IMR-90 (cell line): ENCODE results near the gene SLC12A6. TPM values are rescaled to one million over a fixed set of nuclear protein-coding genes. Genes with fewer than 3 reads are reported as not detected.

ENCODE experiments used
- ATAC-seq: fragments of 200-7000 bp; cut with Tn5 transposase; 2 replicates; pipeline ENCODE4 v1.9.1; 2020; ENCODE audit warnings: low read depth, mild to moderate bottlenecking, moderate library complexity
- BruUV-seq: library from RNA; stranded (reverse); fragments of 400-500 nt; replicated peaks from 2 replicates; lab custom pipeline; 2021; lab: Mats Ljungman, UMichigan
- CTCF ChIA-PET: fragments of 300-600 bp; formaldehyde crosslinking; extraction: SDS; loops from one replicate; lab custom pipeline; 2021; ENCODE audit warnings: antibody characterized with exemption; lab: Yijun Ruan, JAX
- POLR2A ChIA-PET: fragments of 300-600 bp; sonication (Branson Sonifier 250); formaldehyde crosslinking; loops from one replicate; lab custom pipeline; 2022; ENCODE audit warnings: antibody characterized with exemption; ENCODE audit not compliant: unreplicated experiment; lab: Charles Lee
- DNase-seq: peaks from one replicate; pipeline ENCODE4 v3.0.0; 2013
- H2AFZ ChIP-seq: replicated peaks from 2 replicates; pipeline ENCODE3; 2013; ENCODE audit warnings: low read length, mild to moderate bottlenecking; ENCODE audit not compliant: poor library complexity
- H2AK5ac ChIP-seq: 2 replicates; pipeline ENCODE4 v1.6.1; 2013; ENCODE audit warnings: low read depth, low read length, inconsistent platforms
- H2AK9ac ChIP-seq: replicated peaks from 2 replicates; pipeline ENCODE3; 2013; ENCODE audit warnings: mild to moderate bottlenecking, low read depth, low read length, moderate library complexity; ENCODE audit not compliant: poor library complexity
- H2BK120ac ChIP-seq: 2 replicates; pipeline ENCODE4 v1.6.1; 2013; ENCODE audit warnings: low read depth, low read length, inconsistent platforms
- H2BK15ac ChIP-seq: 3 replicates; pipeline ENCODE4 v1.6.1; 2013; ENCODE audit warnings: low read depth, low read length, inconsistent platforms
- H2BK20ac ChIP-seq: 2 replicates; pipeline ENCODE4 v1.6.1; 2013; ENCODE audit warnings: low read depth, mild to moderate bottlenecking, inconsistent platforms, low read length, moderate library complexity
- H2BK5ac ChIP-seq: 2 replicates; pipeline ENCODE4 v1.6.1; 2013; ENCODE audit warnings: mild to moderate bottlenecking, low read depth, low read length, inconsistent platforms; ENCODE audit not compliant: poor library complexity, severe bottlenecking
- H3K14ac ChIP-seq: replicated peaks from 2 replicates; pipeline ENCODE4 v1.6.1; 2013; ENCODE audit warnings: low read depth, low read length, inconsistent platforms
- H3K18ac ChIP-seq: 2 replicates; pipeline ENCODE4 v1.6.1; 2013; ENCODE audit warnings: low read depth, low read length, control low read depth
- H3K23ac ChIP-seq: 2 replicates; pipeline ENCODE4 v1.6.1; 2013; ENCODE audit warnings: low read depth, low read length, inconsistent platforms
- H3K27ac ChIP-seq: 2 replicates; pipeline ENCODE4 v1.5.1; 2013; ENCODE audit warnings: mild to moderate bottlenecking, control low read depth, low read length; ENCODE audit not compliant: insufficient read depth
- H3K27me3 ChIP-seq: 2 replicates; pipeline ENCODE4 v1.6.1; 2013; ENCODE audit warnings: low read length; ENCODE audit not compliant: control insufficient read depth, insufficient read depth
- H3K36me3 ChIP-seq: 2 replicates; pipeline ENCODE4 v1.6.1; 2013; ENCODE audit warnings: low read length, mixed read lengths; ENCODE audit not compliant: control insufficient read depth, insufficient read depth
- H3K4ac ChIP-seq: 2 replicates; pipeline ENCODE4 v1.6.1; 2013; ENCODE audit warnings: low read depth, low read length, inconsistent platforms
- H3K4me1 ChIP-seq: 2 replicates; pipeline ENCODE4 v1.6.1; 2013; ENCODE audit warnings: low read length, mixed read lengths; ENCODE audit not compliant: control insufficient read depth, insufficient read depth
- H3K4me2 ChIP-seq: 2 replicates; pipeline ENCODE4 v1.6.1; 2013; ENCODE audit warnings: low read depth, mild to moderate bottlenecking, control low read depth, low read length, moderate library complexity
- H3K4me3 ChIP-seq: 2 replicates; pipeline ENCODE4 v1.5.1; 2013; ENCODE audit warnings: low read depth, mild to moderate bottlenecking, control low read depth, low read length, moderate library complexity; ENCODE audit not compliant: insufficient read depth
- H3K56ac ChIP-seq: 2 replicates; pipeline ENCODE4 v1.6.1; 2013; ENCODE audit warnings: low read length, inconsistent platforms; ENCODE audit not compliant: insufficient read depth; ENCODE audit errors: extremely low read depth
- H3K79me1 ChIP-seq, 2 experiments: 2 replicates each; pipeline ENCODE4 v1.6.1; 2013; ENCODE audit warnings: low read length in 2 of 2, inconsistent platforms in 1 of 2, low read depth in 1 of 2
- H3K9ac ChIP-seq: 2 replicates; pipeline ENCODE4 v1.6.1; 2013; ENCODE audit warnings: low read depth, low read length, control low read depth
- H3K9me1 ChIP-seq: 2 replicates; pipeline ENCODE4 v1.6.1; 2013; ENCODE audit warnings: low read length, inconsistent platforms; ENCODE audit not compliant: insufficient read depth
- H3K9me3 ChIP-seq: 2 replicates; pipeline ENCODE4 v1.6.1; 2013; ENCODE audit warnings: low read length; ENCODE audit not compliant: control insufficient read depth, insufficient read depth
- H4K20me1 ChIP-seq: 2 replicates; pipeline ENCODE4 v1.6.1; 2013; ENCODE audit warnings: low read length, inconsistent platforms; ENCODE audit not compliant: insufficient read depth
- H4K5ac ChIP-seq: 2 replicates; pipeline ENCODE4 v1.6.1; 2013; ENCODE audit warnings: mild to moderate bottlenecking, low read depth, low read length, control low read depth
- H4K8ac ChIP-seq, 2 experiments: 2 replicates each; pipeline ENCODE4 v1.6.1; 2013; ENCODE audit warnings: low read depth in 2 of 2, low read length in 2 of 2, control low read depth in 1 of 2, inconsistent platforms in 1 of 2
- H4K91ac ChIP-seq: 2 replicates; pipeline ENCODE4 v1.6.1; 2013; ENCODE audit warnings: low read depth, low read length, inconsistent platforms; ENCODE audit not compliant: insufficient read depth
- BHLHE40 ChIP-seq: fragments of 150-350 bp; IDR thresholded peaks from 2 replicates; pipeline ENCODE4 v1.6.1; 2016; ENCODE audit warnings: mild to moderate bottlenecking, low read depth, low read length
- CEBPB ChIP-seq: IDR thresholded peaks from 2 replicates; pipeline ENCODE4 v1.6.1; 2012; ENCODE audit warnings: low read depth, low read length, improper control_type of control experiment
- CHD1 ChIP-seq: IDR thresholded peaks from 2 replicates; pipeline ENCODE4 v1.6.1; 2012; ENCODE audit warnings: low read depth, low read length, improper control_type of control experiment
- ELK1 ChIP-seq: fragments of 150-350 bp; IDR thresholded peaks from 2 replicates; pipeline ENCODE4 v1.6.1; 2016; ENCODE audit warnings: low read depth, mild to moderate bottlenecking, low read length, moderate library complexity, borderline replicate concordance
- FOS ChIP-seq: fragments of 150-350 bp; IDR thresholded peaks from 2 replicates; pipeline ENCODE4 v1.6.1; 2016; ENCODE audit warnings: low read depth, low read length
- MAFK ChIP-seq: IDR thresholded peaks from 2 replicates; pipeline ENCODE4 v1.6.1; 2012; ENCODE audit warnings: low read depth, low read length, improper control_type of control experiment
- MAZ ChIP-seq: IDR thresholded peaks from 2 replicates; pipeline ENCODE4 v1.6.1; 2012; ENCODE audit warnings: low read depth, mild to moderate bottlenecking, low read length, improper control_type of control experiment, moderate library complexity, borderline replicate concordance
- MXI1 ChIP-seq: IDR thresholded peaks from 2 replicates; pipeline ENCODE4 v1.6.1; 2012; ENCODE audit warnings: low read depth, mild to moderate bottlenecking, low read length, moderate library complexity, borderline replicate concordance
- NFE2L2 ChIP-seq: fragments of 150-350 bp; IDR thresholded peaks from 2 replicates; pipeline ENCODE4 v1.6.1; 2016; ENCODE audit warnings: low read depth, mild to moderate bottlenecking, low read length
- POLR2A ChIP-seq: IDR thresholded peaks from 2 replicates; pipeline ENCODE4 v1.6.1; 2012; ENCODE audit warnings: mild to moderate bottlenecking, low read depth, low read length
- RAD21 ChIP-seq: IDR thresholded peaks from 2 replicates; pipeline ENCODE4 v1.6.1; 2012; ENCODE audit warnings: low read length, improper control_type of control experiment
- RCOR1 ChIP-seq: IDR thresholded peaks from 2 replicates; pipeline ENCODE4 v1.6.1; 2012; ENCODE audit warnings: mild to moderate bottlenecking, low read length, improper control_type of control experiment; ENCODE audit not compliant: insufficient replicate concordance
- RFX5 ChIP-seq: IDR thresholded peaks from 2 replicates; pipeline ENCODE4 v1.8.0; 2012; ENCODE audit warnings: low read depth, mild to moderate bottlenecking, low read length, moderate library complexity
- SMC3 ChIP-seq: fragments of 150-350 bp; IDR thresholded peaks from 2 replicates; pipeline ENCODE4 v1.6.1; 2016; ENCODE audit warnings: low read depth, mild to moderate bottlenecking, antibody characterized with exemption, low read length, moderate library complexity
- WGBS, 2 experiments: methylation state at CpG; one replicate each; pipeline versions ENCODE4 v1.1.5 to v1.1.7; 2013; ENCODE audit warnings: missing lambda C conversion rate in 2 of 2; ENCODE audit not compliant: insufficient read length in 1 of 2; ENCODE audit errors: extremely low coverage in 2 of 2; 5-methylcytosine and 5-hydroxymethylcytosine counted together
- dilution Hi-C: fragments of 300-500 bp; cut with HindIII; formaldehyde crosslinking; loops from one replicate; pipeline ENCODE4 v1.14.3; 2018; ENCODE audit warnings: low sequenced_read_pairs; ENCODE audit not compliant: unreplicated experiment
- in situ Hi-C: fragments of 300-500 bp; cut with MboI; formaldehyde crosslinking; loops from 3 replicates; pipeline ENCODE4 v1.14.3; 2019; ENCODE audit warnings: low sequenced_read_pairs, inconsistent platforms, mixed read lengths
- intact Hi-C: fragments of 100-400 bp; cut with micrococcal nuclease; formaldehyde crosslinking; loops from 2 replicates; pipeline ENCODE4 v1.10.0; 2022
- polyA plus RNA-seq, 3 experiments: library from polyadenylated mRNA; depleted of rRNA; stranded (reverse); fragments of >200 nt; gene quantifications; 2 replicates each; pipeline ENCODE4 v1.2.3, GENCODE V29; 2012; ENCODE audit warnings: low replicate concordance in 1 of 3
- total RNA-seq: library from RNA; depleted of rRNA; stranded (reverse); fragments of >200 nt; gene quantifications from 2 replicates; pipeline ENCODE4 v1.2.3, GENCODE V29; 2012
- TF ChIP-seq, protein P1 (sequence below): conservative IDR thresholded peaks from 2 replicates; pipeline ENCODE4 v1.5.1; 2012; ENCODE audit warnings: mild to moderate bottlenecking, low read depth, low read length, improper control_type of control experiment
- TF ChIP-seq, protein P2 (sequence below): fragments of 150-350 bp; IDR thresholded peaks from 2 replicates; pipeline ENCODE4 v1.6.1; 2017; ENCODE audit warnings: mild to moderate bottlenecking, antibody characterized with exemption, low read length, low read depth

SLC12A6 gene
- total and polyA plus RNA-seq, 2 of the 4 experiments (the other 2 are of a cell fraction): 7.7 to 10.2 TPM

DNA sequence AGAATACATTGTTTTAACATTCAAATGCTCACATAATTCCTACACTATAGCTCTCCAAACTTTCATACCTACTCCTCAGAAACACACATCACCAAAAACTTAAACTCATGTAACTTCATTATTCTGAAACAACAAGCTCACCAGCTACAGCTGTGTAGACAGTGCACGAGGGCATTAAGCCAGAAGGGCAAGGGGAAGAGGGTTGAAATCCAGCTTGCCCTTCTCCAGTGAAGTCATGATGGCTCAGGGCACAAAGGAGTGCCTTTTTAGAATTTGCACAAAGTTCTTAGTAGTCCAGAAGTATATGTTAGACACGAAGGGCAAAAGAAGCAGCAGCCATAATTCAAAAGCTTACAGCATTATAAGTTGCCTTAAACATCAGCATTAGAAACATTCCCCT, 8.6 kb downstream of the SLC12A6 start:
- no peak overlapping the region for H2AK5ac ChIP-seq
- H4K5ac ChIP-seq: no peak overlapping the region
- H2BK20ac ChIP-seq: no peak overlapping the region
- BruUV-seq: no TSS peak
- no peak overlapping the region for H2AFZ ChIP-seq
- no CpG with 5 or more reads among the region's 2 CpGs for WGBS, 2 experiments
- intact Hi-C loops: no loop called here
- H2AK9ac ChIP-seq: no peak overlapping the region
- H3K4me3 ChIP-seq: no peak overlapping the region
- no peak overlapping the region for H2BK5ac ChIP-seq
- in situ Hi-C loops: no loop called here
- no peak for ATAC-seq
- no peaks in the 10 kb centered on the region for H3K27me3 ChIP-seq
- no peak overlapping the region for H3K4me2 ChIP-seq
- no peaks in the 10 kb centered on the region for H3K4me1 ChIP-seq
- TF ChIP-seq RFX5: no peak
- TF ChIP-seq, protein P1, sequence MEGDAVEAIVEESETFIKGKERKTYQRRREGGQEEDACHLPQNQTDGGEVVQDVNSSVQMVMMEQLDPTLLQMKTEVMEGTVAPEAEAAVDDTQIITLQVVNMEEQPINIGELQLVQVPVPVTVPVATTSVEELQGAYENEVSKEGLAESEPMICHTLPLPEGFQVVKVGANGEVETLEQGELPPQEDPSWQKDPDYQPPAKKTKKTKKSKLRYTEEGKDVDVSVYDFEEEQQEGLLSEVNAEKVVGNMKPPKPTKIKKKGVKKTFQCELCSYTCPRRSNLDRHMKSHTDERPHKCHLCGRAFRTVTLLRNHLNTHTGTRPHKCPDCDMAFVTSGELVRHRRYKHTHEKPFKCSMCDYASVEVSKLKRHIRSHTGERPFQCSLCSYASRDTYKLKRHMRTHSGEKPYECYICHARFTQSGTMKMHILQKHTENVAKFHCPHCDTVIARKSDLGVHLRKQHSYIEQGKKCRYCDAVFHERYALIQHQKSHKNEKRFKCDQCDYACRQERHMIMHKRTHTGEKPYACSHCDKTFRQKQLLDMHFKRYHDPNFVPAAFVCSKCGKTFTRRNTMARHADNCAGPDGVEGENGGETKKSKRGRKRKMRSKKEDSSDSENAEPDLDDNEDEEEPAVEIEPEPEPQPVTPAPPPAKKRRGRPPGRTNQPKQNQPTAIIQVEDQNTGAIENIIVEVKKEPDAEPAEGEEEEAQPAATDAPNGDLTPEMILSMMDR: no peak
- no peak for TF ChIP-seq BHLHE40
- no peak for TF ChIP-seq MAZ
- TF ChIP-seq POLR2A: no peak
- TF ChIP-seq NFE2L2: no peak
- TF ChIP-seq RAD21: no peak
- TF ChIP-seq FOS: no peak
- no peak for TF ChIP-seq CHD1
- no peak for TF ChIP-seq RCOR1
- TF ChIP-seq SMC3: no peak
- TF ChIP-seq, protein P2, sequence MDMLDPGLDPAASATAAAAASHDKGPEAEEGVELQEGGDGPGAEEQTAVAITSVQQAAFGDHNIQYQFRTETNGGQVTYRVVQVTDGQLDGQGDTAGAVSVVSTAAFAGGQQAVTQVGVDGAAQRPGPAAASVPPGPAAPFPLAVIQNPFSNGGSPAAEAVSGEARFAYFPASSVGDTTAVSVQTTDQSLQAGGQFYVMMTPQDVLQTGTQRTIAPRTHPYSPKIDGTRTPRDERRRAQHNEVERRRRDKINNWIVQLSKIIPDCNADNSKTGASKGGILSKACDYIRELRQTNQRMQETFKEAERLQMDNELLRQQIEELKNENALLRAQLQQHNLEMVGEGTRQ: no peak
- no peak for TF ChIP-seq CEBPB
- TF ChIP-seq MAFK: no peak
- no peak for TF ChIP-seq ELK1
- TF ChIP-seq MXI1: no peak
- H3K14ac ChIP-seq: no peak overlapping the region
- H3K9me3 ChIP-seq: no peaks in the 10 kb centered on the region
- CTCF ChIA-PET: interaction anchor here (1.1 kb wide), 1 partner anchor 87 kb away, joined by 5 read pairs; no protein-coding TSS in a partner anchor
- H3K9me1 ChIP-seq: no peaks in the 10 kb centered on the region
- no peak overlapping the region for H3K18ac ChIP-seq
- no peak overlapping the region for H4K91ac ChIP-seq
- H3K79me1 ChIP-seq: peaks cover 0 to 6% of the 10 kb centered on the region in 2 experiments; a peak in 1 of 4 replicates
- no peak overlapping the region for H3K4ac ChIP-seq
- H4K20me1 ChIP-seq: no peaks in the 10 kb centered on the region
- no peak overlapping the region for H3K23ac ChIP-seq
- H2BK120ac ChIP-seq: no peak overlapping the region
- POLR2A ChIA-PET: interaction anchor here (0.6 kb wide), 2 partner anchors 8 to 43 kb away, joined by 3 read pairs; no protein-coding TSS in a partner anchor
- DNase-seq: no peak
- H3K36me3 ChIP-seq: no peaks in the 10 kb centered on the region
- no peak overlapping the region for H2BK15ac ChIP-seq
- H3K56ac ChIP-seq: no peak overlapping the region
- dilution Hi-C loops: no loop called here
- H4K8ac ChIP-seq: no peak overlapping the region
- no peak overlapping the region for H3K27ac ChIP-seq
- no peak overlapping the region for H3K9ac ChIP-seq
